OCI-LY7 (cell line): ENCODE measurements around the gene SLC22A4.

Source experiments
- CTCF ChIP-seq: fragments of 200-600 bp; sonication (generic); conservative IDR thresholded peaks from 2 replicates; pipeline ENCODE4 v1.5.1; 2014; ENCODE audit warnings: mild to moderate bottlenecking, antibody characterized with exemption, low read length, moderate library complexity, mixed read lengths
- EZH2phosphoT487 ChIP-seq: fragments of 200-600 bp; sonication (generic); IDR thresholded peaks from 2 replicates; pipeline ENCODE4 v1.6.1; 2018; ENCODE audit warnings: low read depth, borderline replicate concordance, mild to moderate bottlenecking, mixed run types, antibody characterized with exemption, low read length, moderate library complexity, mixed read lengths

- TF ChIP-seq CTCF (no peak), EZH2phosphoT487 (no peak)
These were observed 25.8 kb downstream of the SLC22A4 start for GRCh38 chr5:132319975-132320374.
